Cardiac muscle cell (in vitro differentiated cells and primary cell): Measurements from ENCODE around the gene AQP12A. TPM values are rescaled to one million over a fixed set of nuclear protein-coding genes. Genes with fewer than 3 reads are reported as not detected.
"Not testable (repeated sequence)": the region's sequence is repeated elsewhere in the genome, so short reads cannot be mapped to it uniquely, and the experiment has no call there.

ENCODE experiments used
- DNase-seq, 2 donors: peaks; one replicate each; pipeline versions ENCODE4 v3.0.0 to v3.0.0-alpha.2; 2010 to 2017; ENCODE audit warnings: low read depth in 1 of 2, low spot score in 1 of 2
- H3K27ac ChIP-seq: fragments of 200-600 bp; sonication (generic); 2 replicates; pipeline ENCODE4 v1.5.1; 2016
- H3K27me3 ChIP-seq: fragments of 200-600 bp; sonication (generic); 2 replicates; pipeline ENCODE4 v1.6.0; 2016; ENCODE audit warnings: control low read depth
- H3K36me3 ChIP-seq: fragments of 200-600 bp; sonication (generic); 2 replicates; pipeline ENCODE4 v1.5.1; 2016; ENCODE audit warnings: control low read depth
- H3K4me1 ChIP-seq: fragments of 200-600 bp; sonication (generic); 2 replicates; pipeline ENCODE4 v1.8.1; 2017; ENCODE audit warnings: low read depth, mild to moderate bottlenecking, mixed run types
- H3K4me3 ChIP-seq: fragments of 200-600 bp; sonication (generic); 2 replicates; pipeline ENCODE4 v1.5.1; 2016; ENCODE audit warnings: mild to moderate bottlenecking
- H3K9me3 ChIP-seq: fragments of 200-600 bp; sonication (generic); 2 replicates; pipeline ENCODE4 v1.5.1; 2017; ENCODE audit warnings: low read depth, mild to moderate bottlenecking, control low read depth
- CTCF ChIP-seq: IDR thresholded peaks from 2 replicates; pipeline ENCODE4 v1.5.1; 2012; ENCODE audit warnings: low read depth, mild to moderate bottlenecking, low read length
- polyA plus RNA-seq: library from polyadenylated mRNA; unstranded; fragments of >200 nt; fragmentation: Nextera tagmentation; extraction: Ambion mirVana; gene quantifications from 2 replicates; pipeline ENCODE4 v1.2.1, GENCODE V29; 2016
- total RNA-seq: library from RNA; depleted of rRNA; stranded (reverse); fragments of >200 nt; gene quantifications from 2 replicates; pipeline ENCODE4 v1.2.3, GENCODE V29; 2016

AQP12A gene
- total and polyA plus RNA-seq, 2 experiments from 2014 or later: not detected

GRCh38 chr2:240682431-240683224, 9.0 kb upstream of the AQP12A start, which contains the start of gene AQP12B:
AQP12B (minus strand) TSS chr2:240682885; CDS start chr2:240682837, 48 bp downstream.
- H3K4me1 ChIP-seq, DNase-seq, H3K27me3 ChIP-seq, H3K27ac ChIP-seq, H3K9me3 ChIP-seq, H3K4me3 ChIP-seq, H3K36me3 ChIP-seq: not testable (repeated sequence)

GRCh38 chr2:240683329-240683979, 8.2 kb upstream of the AQP12A start:
- DNase-seq, H3K36me3 ChIP-seq, H3K9me3 ChIP-seq, H3K27ac ChIP-seq, H3K27me3 ChIP-seq, H3K4me1 ChIP-seq, H3K4me3 ChIP-seq: not testable (repeated sequence)

- not testable (repeated sequence) for H3K36me3 ChIP-seq, H3K4me3 ChIP-seq, DNase-seq, H3K27ac ChIP-seq, H3K27me3 ChIP-seq, H3K4me1 ChIP-seq, H3K9me3 ChIP-seq
Observed at GRCh38 chr2:240683980-240684728, 7.5 kb upstream of the AQP12A start.

- Histone ChIP-seq H3K36me3 (no peaks in the 10 kb centered on the region), H3K27ac (no peak overlapping the region), H3K27me3 (peaks cover 5% of the 10 kb centered on the region), H3K9me3 (no peaks in the 10 kb centered on the region), H3K4me3 (no peak overlapping the region), H3K4me1 (no peaks in the 10 kb centered on the region)
- no peak for TF ChIP-seq CTCF
- no peak for DNase-seq
Observed at GRCh38 chr2:240685771-240686371, 5.8 kb upstream of the AQP12A start.

GRCh38 chr2:240686460-240686859, 5.2 kb upstream of the AQP12A start:
- DNase-seq: no peak
- no peaks in the 10 kb centered on the region for H3K4me1 ChIP-seq
- H3K27me3 ChIP-seq: peaks cover 5% of the 10 kb centered on the region
- no peaks in the 10 kb centered on the region for H3K9me3 ChIP-seq
- no peak overlapping the region for H3K27ac ChIP-seq
- TF ChIP-seq CTCF: no peak
- H3K36me3 ChIP-seq: no peaks in the 10 kb centered on the region
- H3K4me3 ChIP-seq: no peak overlapping the region

GRCh38 chr2:240687045-240687740, 4.5 kb upstream of the AQP12A start:
- DNase-seq: no peak
- TF ChIP-seq CTCF: no peak

More at GRCh38 chr2:240687045-240687740, 4.5 kb upstream of the AQP12A start:
- Histone ChIP-seq H3K27me3 (peaks cover 5% of the 10 kb centered on the region), H3K36me3 (no peaks in the 10 kb centered on the region), H3K4me1 (no peaks in the 10 kb centered on the region), H3K9me3 (no peaks in the 10 kb centered on the region), H3K4me3 (no peak overlapping the region), H3K27ac (no peak overlapping the region)
